ENCODE data around the gene ANKRD39.
"Not testable (repeated sequence)": the region's sequence is repeated elsewhere in the genome, so short reads cannot be mapped to it uniquely, and the experiment has no call there.

ANKRD39 gene

GRCh38 chr2:96873651-96874096 lies 15.9 kb upstream of the ANKRD39 start:
- FAIRE-seq, result no peak

GRCh38 chr2:96872591-96873349 lies 15.0 kb upstream of the ANKRD39 start:
- FAIRE-seq (no peak), DNase-seq (ENCODE audit: low spot score) (no peak)

More at GRCh38 chr2:96873651-96874096, 15.9 kb upstream of the ANKRD39 start:
- DNase-seq (ENCODE audit: low spot score), result no peak

- FAIRE-seq (no peak), DNase-seq (ENCODE audit: low spot score) (no peak)
These were observed 12.9 kb upstream of the ANKRD39 start for GRCh38 chr2:96870626-96871255.

DNA sequence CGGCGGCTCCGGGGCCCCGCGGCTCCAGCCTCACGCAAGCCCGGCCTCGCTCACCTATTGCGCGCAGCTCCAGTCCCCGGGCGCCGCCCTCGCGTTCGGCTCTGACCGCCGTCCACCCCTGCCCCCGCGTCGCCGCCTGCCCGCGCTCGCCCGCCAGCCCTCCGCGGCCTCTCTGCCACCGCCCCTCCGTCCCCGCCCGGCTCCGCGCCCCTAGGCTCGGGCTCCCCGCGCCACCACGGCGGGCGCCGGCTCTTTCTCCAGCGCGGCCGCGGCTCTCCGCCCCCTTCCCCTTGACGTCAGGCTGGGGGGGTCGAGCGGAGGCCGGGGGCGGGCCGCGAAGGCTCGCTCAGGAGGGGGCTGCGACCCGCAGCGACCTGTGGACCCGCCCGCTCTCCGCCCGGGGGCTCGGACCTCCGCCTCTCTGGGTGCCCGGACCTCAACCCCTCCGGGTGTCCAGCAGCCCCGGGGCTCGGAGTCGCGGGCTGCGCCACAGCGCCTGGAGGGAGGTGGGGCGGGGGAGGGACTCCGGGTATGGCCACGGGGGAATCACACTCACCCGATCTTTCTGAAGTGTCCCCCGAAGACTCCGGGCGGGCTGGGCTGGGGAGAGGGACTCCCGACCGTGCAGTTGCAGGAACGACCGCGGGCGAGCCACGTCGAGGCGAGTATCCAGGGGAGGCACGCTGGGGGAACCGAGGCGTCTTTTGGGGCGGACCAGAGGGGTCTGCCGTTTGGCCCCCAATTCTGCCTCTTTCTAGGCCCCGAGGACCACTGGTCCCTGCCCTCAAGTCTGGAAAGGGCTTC lies 12.2 kb upstream of the ANKRD39 start, which contains the start of gene SEMA4C:
Gene SEMA4C (minus strand): TSS at position 259 of the 804 bp plus-strand sequence. CDS start 2,194 bp downstream, outside the sequence.
- FAIRE-seq, result no peak
- DNase-seq (ENCODE audit: low spot score), result peak; percentile 77

GRCh38 chr2:96869281-96869821 lies 11.5 kb upstream of the ANKRD39 start:
- no peak for FAIRE-seq
- peak; percentile 81 for DNase-seq (ENCODE audit: low spot score)

GRCh38 chr2:96868555-96869280 lies 10.9 kb upstream of the ANKRD39 start:
- DNase-seq (ENCODE audit: low spot score), result peak; percentile 95
- FAIRE-seq, result peak; percentile 74

- FAIRE-seq, result no peak
- no peak for DNase-seq (ENCODE audit: low spot score)
These were observed 10.1 kb upstream of the ANKRD39 start for GRCh38 chr2:96867756-96868554.

- DNase-seq (ENCODE audit: low spot score), result no peak
- FAIRE-seq, result no peak
These were observed 9.4 kb upstream of the ANKRD39 start for GRCh38 chr2:96866986-96867755.

DNA sequence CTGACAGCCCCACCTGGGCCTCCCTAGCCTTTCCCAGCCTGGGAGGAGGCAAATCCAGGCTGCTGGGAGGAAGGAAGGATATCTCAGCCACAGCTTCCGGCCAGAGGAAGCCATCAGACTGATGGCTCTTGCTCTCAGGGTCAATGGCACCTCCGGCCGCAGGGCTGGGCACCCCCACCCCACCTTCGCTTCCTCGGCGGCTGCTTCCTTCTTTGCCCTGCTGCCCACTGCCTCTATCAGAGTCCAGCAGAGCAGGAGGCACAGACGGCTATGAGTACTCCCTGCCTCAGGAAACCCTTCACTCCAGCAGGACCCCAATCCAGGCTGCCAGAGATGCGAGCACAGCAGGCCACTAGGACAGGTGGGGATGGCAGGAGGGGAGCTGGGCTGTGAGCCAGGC lies 8.8 kb upstream of the ANKRD39 start:
- FAIRE-seq (no peak), DNase-seq (ENCODE audit: low spot score) (no peak)

DNA sequence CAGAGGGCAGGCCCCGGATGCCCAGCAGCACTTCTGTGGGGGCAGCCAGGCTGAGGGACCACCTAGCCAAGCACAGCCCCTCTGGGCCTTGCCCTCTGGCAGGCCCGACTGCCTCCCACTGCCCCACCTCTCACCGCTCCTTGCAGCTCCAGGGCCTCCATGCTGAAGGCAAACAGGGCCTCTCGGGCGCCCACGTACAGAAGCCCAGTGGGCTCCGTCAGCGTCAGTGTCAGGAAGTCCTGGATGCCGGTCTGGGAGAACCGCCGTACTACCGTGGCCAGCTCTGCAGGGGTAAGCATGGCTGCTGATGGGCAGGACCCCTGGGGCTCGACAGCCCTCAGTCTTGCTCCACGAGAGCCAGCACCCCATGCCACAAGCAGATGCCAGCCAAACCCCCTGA lies 8.3 kb upstream of the ANKRD39 start:
- DNase-seq (ENCODE audit: low spot score) (no peak), FAIRE-seq (no peak)

DNA sequence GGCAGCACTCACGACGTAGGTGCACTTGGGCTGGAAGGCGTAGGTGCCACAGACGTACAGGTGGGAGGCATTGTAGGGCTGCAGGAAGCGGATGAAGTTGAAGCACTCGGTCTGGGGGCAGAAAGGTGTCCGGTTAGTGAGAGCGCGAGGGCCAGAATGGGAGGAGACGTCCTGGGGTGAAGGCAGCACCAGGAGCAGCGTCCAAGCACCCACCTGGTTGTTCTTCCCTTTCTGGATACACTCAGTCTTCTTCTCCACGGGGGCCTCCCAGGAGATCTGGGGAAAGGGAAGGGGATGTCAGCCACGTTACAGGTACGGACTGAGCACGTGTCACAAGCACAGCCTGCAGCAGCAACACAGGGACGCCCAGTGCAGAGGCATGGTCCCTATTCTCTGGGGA lies 7.8 kb upstream of the ANKRD39 start:
- no peak for DNase-seq (ENCODE audit: low spot score)
- FAIRE-seq, result no peak

DNA sequence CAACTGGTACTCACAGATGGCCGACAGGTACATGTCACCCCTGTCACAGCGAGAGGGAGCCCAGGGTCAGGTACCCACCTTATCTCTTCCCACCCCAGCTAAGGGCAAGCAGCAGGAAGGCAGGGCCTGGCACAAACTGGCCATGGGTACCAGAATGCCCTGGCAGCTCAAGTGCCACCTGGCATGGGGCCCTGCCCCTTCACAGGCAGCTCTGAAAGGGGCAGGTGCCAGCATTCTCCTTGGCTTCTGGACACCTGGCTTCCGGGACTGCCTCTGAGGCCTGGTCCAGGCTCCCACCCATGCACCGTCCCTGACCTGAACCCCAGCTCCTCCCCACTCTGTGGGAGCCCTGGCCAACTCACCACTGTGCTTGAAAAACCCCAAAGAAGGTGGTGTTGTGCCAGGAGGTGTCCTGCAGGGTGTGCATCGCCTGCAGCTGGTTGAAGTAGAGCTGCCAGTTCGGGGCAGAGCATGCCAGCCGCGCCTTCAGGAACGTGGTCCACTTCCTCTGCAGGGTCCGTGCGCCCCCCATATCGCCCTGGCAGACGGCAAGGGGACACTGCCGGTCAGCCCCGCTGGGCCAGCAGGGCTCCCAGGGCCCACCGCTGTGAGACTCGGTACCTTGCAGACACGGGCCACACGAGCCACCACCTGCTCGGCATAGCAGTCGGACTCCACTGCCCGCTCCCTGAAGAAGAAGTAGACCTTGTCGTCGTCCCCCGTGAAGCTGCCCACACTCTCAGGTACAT lies 6.7 kb upstream of the ANKRD39 start:
- DNase-seq (ENCODE audit: low spot score) (no peak), FAIRE-seq (no peak)

DNA sequence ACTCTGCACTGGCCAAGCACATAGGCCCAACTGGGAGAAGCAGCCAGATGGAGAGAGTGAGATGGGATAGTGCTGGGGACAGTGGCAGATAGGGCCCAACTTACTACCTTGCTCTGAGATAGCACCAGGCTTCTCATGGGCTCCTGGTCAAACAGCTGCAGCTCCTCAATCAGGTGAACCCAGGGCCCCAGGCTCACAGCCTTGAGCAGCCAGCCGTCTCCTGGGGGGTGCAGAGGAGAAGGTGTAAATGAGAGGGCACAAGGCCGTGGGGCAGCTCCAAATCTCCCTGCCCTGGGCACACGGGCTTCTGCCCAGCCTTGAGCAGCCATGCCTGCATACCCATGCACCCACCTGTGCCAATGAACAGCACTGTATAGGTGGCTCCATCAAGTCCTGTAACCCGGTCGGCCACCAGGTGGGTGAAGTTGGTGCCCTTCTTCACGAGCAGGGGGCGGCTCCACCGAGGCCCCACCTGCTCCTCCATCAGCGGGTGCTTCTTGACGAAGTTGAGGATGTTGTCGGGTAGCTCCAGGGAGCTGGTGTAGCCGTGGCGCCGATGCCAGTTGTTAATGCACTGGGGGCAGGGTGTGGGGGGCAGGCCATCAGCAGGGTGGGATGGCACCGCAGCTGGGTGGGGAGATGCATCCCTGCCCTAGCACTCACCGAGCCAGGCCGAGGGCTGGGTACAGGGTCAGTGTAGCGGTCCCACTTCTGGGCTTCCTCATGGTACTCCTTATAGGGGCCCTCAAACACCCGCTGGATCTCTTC lies 5.9 kb upstream of the ANKRD39 start:
- DNase-seq (ENCODE audit: low spot score), result no peak
- no peak for FAIRE-seq

GRCh38 chr2:96863056-96863455 lies 5.2 kb upstream of the ANKRD39 start:
- not testable (repeated sequence) for FAIRE-seq; DNase-seq (ENCODE audit: low spot score)

DNA sequence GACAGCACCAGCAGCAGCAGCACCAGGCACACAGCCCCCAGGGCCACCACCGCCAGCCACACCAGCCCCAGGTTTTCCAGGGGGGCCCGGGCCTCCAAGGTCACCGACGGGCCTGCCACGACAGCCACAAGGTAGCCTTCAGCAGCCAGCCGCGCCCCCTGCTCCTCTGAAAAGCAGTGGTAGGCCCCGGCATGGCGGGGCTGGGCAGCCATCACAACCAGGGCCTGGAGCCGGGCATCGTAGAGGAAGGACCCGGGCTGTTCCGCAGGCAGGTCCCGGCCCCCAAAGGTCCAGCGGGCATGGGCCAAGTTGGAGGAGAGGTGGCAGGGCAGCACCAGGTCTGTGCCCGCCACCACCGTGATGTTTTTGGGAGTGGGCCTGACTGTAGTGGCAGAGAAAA lies 3.3 kb upstream of the ANKRD39 start:
- DNase-seq (ENCODE audit: low spot score) (no peak), FAIRE-seq (no peak)

GRCh38 chr2:96860065-96861029 lies 2.5 kb upstream of the ANKRD39 start:
- DNase-seq (ENCODE audit: low spot score) (no peak), FAIRE-seq (no peak)

DNA sequence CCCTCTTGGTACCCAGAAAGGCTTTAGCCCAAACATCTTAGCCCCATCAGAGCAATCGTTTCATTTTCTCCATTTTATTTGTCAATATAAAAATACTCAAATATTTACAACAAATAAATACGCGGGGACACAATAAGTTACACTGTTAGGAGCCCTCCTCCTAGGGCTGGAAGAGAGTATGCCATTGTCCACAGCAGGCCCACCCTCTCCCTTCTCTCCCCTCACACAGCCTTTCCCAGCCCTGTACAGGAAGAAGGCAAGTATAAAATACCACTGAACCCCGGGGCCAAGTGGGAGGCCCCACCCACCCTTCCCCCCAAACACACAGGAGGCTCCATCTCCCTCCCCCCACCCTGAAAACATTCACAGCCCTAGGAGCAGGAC lies 1.9 kb upstream of the ANKRD39 start:
- DNase-seq (ENCODE audit: low spot score), result no peak
- FAIRE-seq, result no peak

Data from urothelium cell line (cell line).